Measurements from ENCODE around the gene CRB3. TPM values are rescaled to one million over a fixed set of nuclear protein-coding genes. Genes with fewer than 3 reads are reported as not detected.

CRB3 gene
- total and polyA plus RNA-seq, 7 experiments from 2014 or later = 0.44 to 10.1 (median 6.5) TPM

DNA sequence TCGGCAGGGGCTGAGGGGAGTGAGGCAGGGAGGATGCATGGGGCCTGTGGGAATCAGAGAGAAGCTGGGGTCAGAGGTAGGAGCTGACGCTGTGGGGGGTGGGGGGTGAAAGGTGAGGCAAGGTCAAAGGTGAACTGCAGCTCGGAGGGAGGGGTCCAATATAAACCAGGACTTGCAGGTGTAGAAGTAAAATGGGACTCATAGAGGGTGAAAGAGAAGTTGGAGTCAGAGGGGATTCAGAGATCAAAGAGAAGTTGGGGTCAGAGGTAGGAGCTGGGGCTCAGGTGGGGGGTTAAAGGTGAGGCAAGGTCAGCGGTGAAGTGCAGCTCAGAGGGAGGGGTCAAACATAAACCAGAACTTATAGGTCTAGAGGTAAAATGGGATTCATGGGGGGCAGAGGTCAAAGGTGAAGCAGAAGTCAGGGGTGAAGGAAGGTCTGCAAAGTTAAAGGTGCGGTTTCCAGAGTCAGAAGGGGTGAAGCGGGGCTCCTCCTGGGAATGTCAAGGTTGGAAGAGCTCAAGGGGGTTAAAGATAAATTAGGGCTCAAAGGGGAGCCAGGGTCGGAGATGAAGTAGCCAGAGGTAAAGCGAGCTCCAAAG is 30.5 kb downstream of the CRB3 start:
- Mint-ChIP-seq H3K27ac (peak overlapping the region in 2 of 9 donors; percentile 15 to 76), H3K36me3 (peaks cover 0 to 7% (median 0%) of the 10 kb centered on the region in 5 donors), H3K4me3 (no peak overlapping the region), H3K4me1 (peaks cover 0 to 14% (median 6%) of the 10 kb centered on the region in 7 donors), H3K9me3 (peaks cover 0 to 8% (median 4%) of the 10 kb centered on the region in 11 donors), H3K27me3 (no peaks in the 10 kb centered on the region)
- DNase-seq = no peak
- POLR2A ChIA-PET = interaction anchor here (1.7 kb wide), 1 partner anchor 13 kb away, joined by 5 read pairs; the partner anchor contains the start of gene DENND1C
- intact Hi-C loops (cut with micrococcal nuclease) = no loop called here
- CTCF ChIA-PET = interaction anchor here (0.6 kb wide), 1 partner anchor 1454 kb away, joined by 3 read pairs; no protein-coding TSS in a partner anchor
- peaks cover 0 to 6% (median 0%) of the 10 kb centered on the region in 3 experiments for H3K9me3 ChIP-seq (ENCODE audit: control insufficient read depth in 2 of 3, low read length in 3 of 3)
- no peaks in the 10 kb centered on the region for H3K36me3 ChIP-seq (ENCODE audit: control insufficient read depth in 2 of 3, insufficient read depth in 3 of 3, low read length in 3 of 3)
- no peak overlapping the region for H3K4me3 ChIP-seq (ENCODE audit: low read length)
- no peaks in the 10 kb centered on the region for H3K27me3 ChIP-seq (ENCODE audit: control insufficient read depth in 2 of 2, insufficient read depth in 2 of 2, low read length in 2 of 2)
- H3K4me1 ChIP-seq (ENCODE audit: control insufficient read depth in 2 of 2, insufficient read depth in 2 of 2, low read length in 2 of 2) = peaks cover 0 to 6% of the 10 kb centered on the region in 2 donors
- no peak overlapping the region for H3K27ac ChIP-seq (ENCODE audit: low read depth, low read length)
- ATAC-seq = no peak

DNA sequence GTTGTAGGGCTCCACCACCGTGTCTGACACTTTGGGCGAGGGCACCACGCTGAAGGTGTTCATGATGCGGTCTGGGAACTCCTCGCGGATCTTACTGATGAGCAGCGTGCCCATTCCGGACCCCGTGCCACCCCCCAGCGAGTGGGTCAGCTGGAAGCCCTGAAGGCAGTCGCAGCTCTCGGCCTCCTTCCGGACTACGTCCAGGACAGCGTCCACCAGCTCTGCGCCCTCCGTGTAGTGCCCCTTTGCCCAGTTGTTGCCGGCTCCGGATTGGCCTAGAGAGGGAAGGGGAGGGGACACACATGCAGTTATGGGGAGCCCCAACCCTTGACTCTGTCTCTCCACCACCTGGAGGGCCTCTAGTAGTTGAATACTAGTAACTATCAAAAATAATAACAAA is 31.9 kb downstream of the CRB3 start:
- peaks cover 0 to 7% (median 0%) of the 10 kb centered on the region in 5 donors for H3K36me3 Mint-ChIP-seq
- H3K4me3 ChIP-seq (ENCODE audit: low read length) = no peak overlapping the region
- CTCF ChIA-PET = no interaction called here

DNA sequence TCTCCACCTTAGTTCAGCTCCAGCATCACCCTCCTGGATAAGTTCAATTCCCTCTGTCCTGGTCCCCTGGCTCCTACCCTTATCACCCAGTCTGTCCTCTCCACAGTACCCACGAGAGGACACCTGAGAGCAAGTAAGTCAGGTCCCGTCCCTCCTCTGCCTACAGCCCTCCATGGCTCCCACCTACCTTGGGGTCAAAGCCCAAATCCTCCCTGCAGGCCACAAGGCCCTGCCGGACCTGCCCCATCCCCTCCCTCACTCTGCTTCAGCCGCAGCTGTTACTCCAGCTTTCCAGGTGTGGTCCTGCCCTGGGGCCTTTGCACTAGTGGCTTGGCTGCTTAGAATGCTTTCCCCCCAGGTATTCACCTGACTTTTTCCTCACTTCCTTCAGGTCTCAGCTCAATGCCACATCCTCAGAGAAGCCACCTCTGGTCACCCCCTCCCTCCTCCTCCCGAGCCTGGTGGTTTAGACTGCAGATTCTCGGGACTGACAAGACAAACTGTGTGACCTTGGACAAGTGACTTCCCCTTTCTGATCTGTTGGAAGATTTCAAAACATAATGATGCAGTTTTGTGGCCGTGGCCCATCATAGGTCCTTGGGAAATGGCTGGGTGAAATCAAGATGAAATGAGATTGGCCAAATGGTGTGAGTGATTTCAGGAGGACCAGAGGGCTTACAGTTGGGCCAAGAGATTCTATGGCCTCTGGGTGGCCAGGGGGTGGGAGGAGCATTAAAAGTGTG is 34.4 kb downstream of the CRB3 start:
- no peaks in the 10 kb centered on the region for H3K9me3 ChIP-seq (ENCODE audit: control insufficient read depth in 2 of 3, low read length in 3 of 3)
- H3K36me3 ChIP-seq (ENCODE audit: control insufficient read depth in 2 of 3, insufficient read depth in 3 of 3, low read length in 3 of 3) = no peaks in the 10 kb centered on the region
- Mint-ChIP-seq H3K4me3 (peak overlapping the region in 2 of 10 donors; percentile 3 to 9), H3K4me1 (peaks cover 6 to 16% (median 10%) of the 10 kb centered on the region in 7 donors), H3K27me3 (peaks cover 0 to 22% (median 0%) of the 10 kb centered on the region in 5 donors), H3K27ac (peak overlapping the region in 3 of 9 donors; percentile 13 to 31 (median 21)), H3K9me3 (no peaks in the 10 kb centered on the region), H3K36me3 (peaks cover 0 to 5% (median 0%) of the 10 kb centered on the region in 5 donors)
- no peak overlapping the region for H3K4me3 ChIP-seq (ENCODE audit: low read length)
- H3K27me3 ChIP-seq (ENCODE audit: control insufficient read depth in 2 of 2, insufficient read depth in 2 of 2, low read length in 2 of 2) = no peaks in the 10 kb centered on the region
- ATAC-seq (peak; percentile 71), DNase-seq (no peak)
- POLR2A ChIA-PET = interaction anchor here (0.7 to 1.5 kb wide), 2 partner anchors 17 to 38 kb away, joined by 4 to 5 read pairs; partner anchors contain the start of gene DENND1C
- CTCF ChIA-PET = no interaction called here
- H3K4me1 ChIP-seq (ENCODE audit: control insufficient read depth in 2 of 2, insufficient read depth in 2 of 2, low read length in 2 of 2) = peaks cover 7 to 8% of the 10 kb centered on the region in 2 donors
- no peak overlapping the region for H3K27ac ChIP-seq (ENCODE audit: low read depth, low read length)
- intact Hi-C loops (cut with micrococcal nuclease) = no loop called here

More for the DNA sequence above, 31.9 kb downstream of the CRB3 start:
- Mint-ChIP-seq H3K27ac (no peak overlapping the region), H3K27me3 (peaks cover 0 to 7% (median 0%) of the 10 kb centered on the region in 5 donors), H3K4me3 (no peak overlapping the region), H3K4me1 (peaks cover 0 to 10% (median 4%) of the 10 kb centered on the region in 7 donors), H3K9me3 (peaks cover 0 to 8% (median 4%) of the 10 kb centered on the region in 11 donors)
- H3K27me3 ChIP-seq (ENCODE audit: control insufficient read depth in 2 of 2, insufficient read depth in 2 of 2, low read length in 2 of 2) = no peaks in the 10 kb centered on the region
- no peak for ATAC-seq
- no peaks in the 10 kb centered on the region for H3K4me1 ChIP-seq (ENCODE audit: control insufficient read depth in 2 of 2, insufficient read depth in 2 of 2, low read length in 2 of 2)
- DNase-seq = no peak
- H3K27ac ChIP-seq (ENCODE audit: low read depth, low read length) = no peak overlapping the region
- intact Hi-C loops (cut with micrococcal nuclease) = no loop called here
- peaks cover 0 to 6% (median 0%) of the 10 kb centered on the region in 3 experiments for H3K9me3 ChIP-seq (ENCODE audit: control insufficient read depth in 2 of 3, low read length in 3 of 3)
- no peaks in the 10 kb centered on the region for H3K36me3 ChIP-seq (ENCODE audit: control insufficient read depth in 2 of 3, insufficient read depth in 3 of 3, low read length in 3 of 3)
- POLR2A ChIA-PET = interaction anchor here (1.7 kb wide), 1 partner anchor 15 kb away, joined by 5 read pairs; the partner anchor contains the start of gene DENND1C

DNA sequence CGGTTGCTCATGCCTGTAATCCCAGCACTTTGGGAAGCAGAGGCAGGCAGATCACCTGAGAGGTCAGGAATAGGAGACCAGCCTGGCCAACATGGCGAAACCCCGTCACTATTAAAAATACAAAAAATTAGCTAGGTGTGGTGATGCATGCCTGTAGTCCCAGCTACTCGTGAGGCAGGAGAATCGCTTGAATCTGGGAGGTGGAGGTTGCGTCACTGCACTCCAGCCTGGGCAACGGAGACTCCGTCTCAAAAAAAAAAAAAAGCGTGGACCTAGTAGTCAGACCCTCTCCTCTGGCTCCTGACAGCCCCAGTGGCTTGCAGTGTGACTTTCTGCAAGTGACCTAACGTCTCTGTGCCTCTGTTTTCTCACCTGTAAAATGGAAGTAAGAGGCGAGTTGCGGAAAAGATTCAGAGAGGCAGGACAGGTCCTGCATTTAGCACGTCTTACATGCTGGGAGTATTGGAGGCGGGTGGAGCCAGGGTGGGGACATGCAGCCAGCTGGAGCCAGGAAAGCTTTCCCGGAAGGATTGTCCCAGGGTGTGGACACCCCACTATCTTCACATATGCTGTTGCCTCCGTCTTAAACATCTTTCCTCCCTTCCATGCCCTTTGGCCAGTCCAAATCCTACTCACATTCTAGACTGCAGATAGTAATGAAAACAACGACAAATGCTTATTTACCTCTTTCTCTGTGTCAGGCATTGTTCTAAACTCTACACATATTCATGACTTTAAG is 35.1 kb downstream of the CRB3 start:
- no peaks in the 10 kb centered on the region for H3K27me3 ChIP-seq (ENCODE audit: control insufficient read depth in 2 of 2, insufficient read depth in 2 of 2, low read length in 2 of 2)
- ChIA-PET CTCF (interaction anchor here (0.6 kb wide), 1 partner anchor 8 kb away, joined by 3 read pairs; no protein-coding TSS in a partner anchor), POLR2A (interaction anchor here (1.1 kb wide), 1 partner anchor 20 kb away, joined by 3 read pairs; no protein-coding TSS in a partner anchor)
- Mint-ChIP-seq H3K27ac (peak overlapping the region in 1 of 9 donors; percentile 65), H3K9me3 (no peaks in the 10 kb centered on the region), H3K4me3 (peak overlapping the region in 1 of 10 donors; percentile 7), H3K27me3 (peaks cover 0 to 26% (median 0%) of the 10 kb centered on the region in 5 donors), H3K36me3 (peaks cover 0 to 5% (median 0%) of the 10 kb centered on the region in 5 donors), H3K4me1 (peaks cover 6 to 19% (median 13%) of the 10 kb centered on the region in 7 donors)
- DNase-seq = no peak
- intact Hi-C loops (cut with micrococcal nuclease) = no loop called here
- ATAC-seq = no peak
- H3K27ac ChIP-seq (ENCODE audit: low read depth, low read length) = no peak overlapping the region
- H3K36me3 ChIP-seq (ENCODE audit: control insufficient read depth in 2 of 3, insufficient read depth in 3 of 3, low read length in 3 of 3) = no peaks in the 10 kb centered on the region
- no peak overlapping the region for H3K4me3 ChIP-seq (ENCODE audit: low read length)
- H3K9me3 ChIP-seq (ENCODE audit: control insufficient read depth in 2 of 3, low read length in 3 of 3) = no peaks in the 10 kb centered on the region
- H3K4me1 ChIP-seq (ENCODE audit: control insufficient read depth in 2 of 2, insufficient read depth in 2 of 2, low read length in 2 of 2) = peaks cover 7 to 8% of the 10 kb centered on the region in 2 donors

DNA sequence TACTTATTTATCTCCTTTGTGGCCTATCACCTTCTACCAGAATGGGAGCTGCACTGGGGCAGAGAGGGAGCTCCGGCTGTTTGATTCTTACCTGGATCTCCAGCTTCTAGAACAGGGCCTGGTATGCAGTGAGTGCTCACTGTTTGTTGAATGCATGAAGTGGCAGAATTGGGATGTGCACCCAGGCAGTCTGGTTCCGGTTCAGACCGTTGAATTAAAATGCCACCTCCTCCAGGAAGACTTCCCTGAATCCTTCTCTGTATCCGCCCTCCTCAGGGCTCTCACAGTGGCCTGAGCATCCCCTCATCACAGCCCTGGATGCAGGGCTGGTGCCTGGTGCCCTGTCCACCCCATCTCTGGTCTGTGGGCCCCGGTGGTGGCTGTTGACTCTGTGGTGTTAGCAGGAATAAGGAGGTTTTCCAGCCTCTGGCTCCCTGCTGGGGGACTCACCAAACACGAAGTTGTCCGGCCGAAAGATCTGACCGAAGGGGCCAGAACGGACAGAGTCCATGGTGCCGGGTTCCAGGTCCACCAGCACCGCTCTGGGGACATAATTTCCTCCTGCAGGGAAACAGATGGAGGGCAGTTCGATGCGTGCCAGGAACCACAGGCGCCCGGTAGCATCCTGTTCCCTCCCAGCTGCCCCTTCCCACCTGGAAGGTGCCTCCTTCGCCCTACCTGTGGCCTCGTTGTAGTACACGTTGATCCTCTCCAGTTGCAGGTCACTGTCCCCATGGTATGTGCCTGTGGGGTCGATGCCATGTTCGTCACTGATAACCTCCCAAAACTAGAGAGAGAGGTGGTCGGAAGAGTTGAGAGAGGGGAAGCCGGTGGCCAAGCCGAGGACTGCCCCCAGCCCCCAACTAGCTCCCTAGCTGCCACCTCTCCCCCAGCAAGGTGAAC is 37.0 kb downstream of the CRB3 start:
- Histone ChIP-seq H3K4me1 (ENCODE audit: control insufficient read depth in 2 of 2, insufficient read depth in 2 of 2, low read length in 2 of 2) (peaks cover 7 to 8% of the 10 kb centered on the region in 2 donors), H3K27ac (ENCODE audit: low read depth, low read length) (no peak overlapping the region), H3K27me3 (ENCODE audit: control insufficient read depth in 2 of 2, insufficient read depth in 2 of 2, low read length in 2 of 2) (no peaks in the 10 kb centered on the region), H3K9me3 (ENCODE audit: control insufficient read depth in 2 of 3, low read length in 3 of 3) (no peaks in the 10 kb centered on the region), H3K36me3 (ENCODE audit: control insufficient read depth in 2 of 3, insufficient read depth in 3 of 3, low read length in 3 of 3) (no peaks in the 10 kb centered on the region), H3K4me3 (ENCODE audit: low read length) (peak overlapping the region; percentile 46)
- DNase-seq (no peak), ATAC-seq (no peak)
- Mint-ChIP-seq H3K4me3 (peak overlapping the region; percentile 79 to 93 (median 87)), H3K4me1 (peaks cover 6 to 27% (median 19%) of the 10 kb centered on the region in 7 donors), H3K27me3 (peaks cover 0 to 26% (median 0%) of the 10 kb centered on the region in 5 donors), H3K36me3 (peaks cover 0 to 4% (median 0%) of the 10 kb centered on the region in 5 donors), H3K27ac (peak overlapping the region in 4 of 9 donors; percentile 36 to 59 (median 54)), H3K9me3 (no peaks in the 10 kb centered on the region)
- POLR2A ChIA-PET = no interaction called here
- intact Hi-C loops (cut with micrococcal nuclease) = no loop called here
- CTCF ChIA-PET = interaction anchor here (1.0 kb wide), 1 partner anchor 16 kb away, joined by 3 read pairs; no protein-coding TSS in a partner anchor

Measured in naive thymus-derived CD4-positive, alpha-beta T cell (primary cell).